HG03457 (cell line): ENCODE results near the gene FADS1.

Experiments used
- ATAC-seq: cut with Tn5 transposase; IDR thresholded peaks from one replicate; pipeline ENCODE4 v1.9.1; 2021; ENCODE audit warnings: moderate number of reproducible peaks; ENCODE audit not compliant: unreplicated experiment

FADS1 gene

GRCh38 chr11:61762798-61763197 lies 54.0 kb downstream of the FADS1 start:
- no peak for ATAC-seq

- ATAC-seq = no peak
Measured at GRCh38 chr11:61762223-61762615, 54.6 kb downstream of the FADS1 start.

DNA sequence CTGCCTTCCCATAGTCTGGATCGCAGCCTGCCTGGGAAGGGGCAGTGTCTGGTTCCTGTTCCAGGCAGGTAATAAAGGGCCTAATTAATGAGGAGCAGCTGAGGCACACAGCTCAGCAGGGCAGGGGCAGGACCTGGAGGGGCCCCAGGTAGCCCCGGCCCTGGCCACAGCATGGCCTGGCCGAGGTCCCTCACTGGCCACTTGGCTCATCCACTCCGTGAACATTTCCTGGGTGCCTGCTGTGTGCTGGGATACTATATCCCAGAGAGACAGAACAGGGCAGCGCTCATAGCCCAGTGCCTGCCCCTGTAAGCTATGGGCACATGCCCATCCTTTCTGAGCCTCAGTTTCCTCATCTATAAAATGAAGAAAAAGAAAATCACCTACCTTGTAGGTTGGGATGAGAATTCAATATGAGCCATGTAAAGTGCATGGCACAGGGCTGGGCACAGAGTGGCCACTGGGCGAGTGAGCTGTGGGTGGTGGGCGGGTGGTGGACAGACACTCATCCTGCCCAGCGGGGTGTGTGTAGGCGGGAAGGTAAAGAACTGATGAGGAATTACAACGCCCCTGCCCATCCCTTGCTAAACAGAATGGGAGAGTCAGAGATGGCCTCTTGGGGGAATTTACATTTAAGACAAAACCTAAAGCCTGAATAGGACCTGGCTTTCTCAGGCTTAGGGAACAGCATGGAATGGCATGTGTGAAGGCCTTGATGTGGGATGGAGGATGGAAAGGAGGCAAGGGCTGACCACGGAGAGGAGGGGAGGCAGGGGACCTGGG lies 55.2 kb downstream of the FADS1 start:
- ATAC-seq = no peak

DNA sequence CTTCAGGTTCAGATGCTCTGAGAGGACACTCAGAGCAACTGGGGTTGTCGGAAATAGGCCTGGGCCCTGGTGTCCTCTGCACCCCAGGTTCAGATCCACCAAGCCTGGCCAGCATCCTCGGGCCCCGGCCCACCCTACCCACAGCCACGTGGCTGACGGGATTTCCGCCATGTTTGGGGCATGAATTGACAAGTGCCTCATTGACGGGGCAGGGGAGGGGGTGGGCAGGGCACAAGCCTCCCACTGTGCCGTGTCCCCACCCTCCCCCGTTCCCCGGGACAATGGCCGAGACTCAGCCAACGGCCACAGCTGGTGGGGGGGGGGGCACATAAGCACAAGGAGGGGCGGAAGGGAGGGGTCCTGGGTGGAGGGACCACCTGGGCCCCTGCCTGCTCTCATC lies 55.9 kb downstream of the FADS1 start:
- ATAC-seq = no peak

DNA sequence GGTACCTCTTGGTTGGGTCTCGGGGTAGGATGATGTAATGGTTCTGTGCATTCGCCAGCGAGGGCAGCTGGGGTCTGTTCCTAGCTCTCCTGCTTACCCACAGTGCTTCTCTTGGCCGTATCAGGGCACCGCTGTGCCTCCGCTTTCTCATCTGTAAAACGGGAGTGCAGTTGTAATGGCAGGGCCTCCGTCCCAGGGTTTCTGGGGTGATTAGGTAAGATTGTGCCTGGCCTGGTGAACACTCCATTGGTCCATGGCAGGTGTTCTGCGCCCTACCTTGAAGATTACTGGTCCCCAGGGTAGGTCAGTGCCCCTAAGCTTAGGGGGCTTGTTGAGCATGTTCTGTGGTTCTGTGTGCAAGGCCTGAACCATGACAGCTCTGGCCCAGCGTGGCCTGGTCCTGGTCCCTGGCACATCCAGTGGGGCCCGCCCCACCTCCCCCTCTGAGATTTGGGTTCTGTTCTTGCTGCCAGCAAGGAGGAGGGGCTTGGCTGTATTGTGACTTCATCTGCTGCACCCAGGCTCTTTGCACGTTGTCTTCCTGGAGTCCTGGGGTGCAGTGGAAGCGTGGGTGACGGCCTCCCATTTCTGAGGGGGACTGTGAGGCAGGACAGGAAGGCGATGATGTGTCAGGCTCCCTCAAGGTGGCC lies 59.5 kb downstream of the FADS1 start:
- ATAC-seq = no peak

GRCh38 chr11:61756452-61757212 lies 60.2 kb downstream of the FADS1 start:
- ATAC-seq = no peak

GRCh38 chr11:61756147-61756451 lies 60.7 kb downstream of the FADS1 start:
- no peak for ATAC-seq

DNA sequence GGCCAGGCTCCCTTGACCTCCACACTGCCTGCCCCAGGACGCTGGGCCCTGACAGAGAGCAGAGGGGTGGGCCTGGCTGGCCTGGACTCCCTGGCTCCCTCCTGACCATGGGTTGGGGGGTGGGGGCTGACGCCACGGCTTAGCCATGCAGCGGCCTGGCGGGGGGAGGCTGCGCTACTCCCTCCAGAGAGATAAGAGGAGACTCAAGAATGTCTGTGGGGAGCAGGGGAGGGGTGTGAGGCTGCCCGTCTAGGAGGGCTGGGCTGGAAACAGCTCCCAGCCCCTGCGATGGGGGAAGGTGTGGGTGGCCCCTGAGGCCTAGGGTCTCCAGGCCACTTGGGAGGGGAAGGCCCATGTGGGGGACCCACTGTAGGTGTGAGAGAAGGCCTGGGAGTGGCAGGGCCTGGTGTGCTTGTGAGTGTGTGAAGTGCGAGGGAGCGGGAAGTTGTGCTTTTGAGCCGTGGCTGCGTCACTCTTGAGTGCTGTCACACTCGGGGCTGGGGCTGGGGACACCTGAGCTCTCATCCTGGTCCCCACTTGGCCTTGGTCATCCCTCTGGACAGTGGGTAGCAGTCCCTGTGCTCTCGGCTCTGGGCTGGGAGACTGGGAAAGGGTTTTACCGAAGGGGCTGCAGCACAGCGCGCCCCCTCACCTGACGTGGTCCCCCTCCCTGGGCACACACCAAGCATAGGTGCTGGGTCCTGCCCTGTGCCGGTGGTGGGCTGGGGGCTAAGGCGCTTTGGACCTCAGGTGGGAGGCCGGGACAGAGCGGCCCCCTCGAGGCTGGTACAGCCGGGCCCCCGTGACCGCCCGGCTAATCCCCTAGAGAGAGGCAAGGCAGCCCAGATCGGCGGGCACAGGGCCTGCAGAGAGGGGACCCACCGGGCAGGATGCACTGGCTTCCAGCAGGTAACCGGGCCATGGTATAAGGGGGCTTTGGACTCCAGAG lies 62.0 kb downstream of the FADS1 start:
- no peak for ATAC-seq

DNA sequence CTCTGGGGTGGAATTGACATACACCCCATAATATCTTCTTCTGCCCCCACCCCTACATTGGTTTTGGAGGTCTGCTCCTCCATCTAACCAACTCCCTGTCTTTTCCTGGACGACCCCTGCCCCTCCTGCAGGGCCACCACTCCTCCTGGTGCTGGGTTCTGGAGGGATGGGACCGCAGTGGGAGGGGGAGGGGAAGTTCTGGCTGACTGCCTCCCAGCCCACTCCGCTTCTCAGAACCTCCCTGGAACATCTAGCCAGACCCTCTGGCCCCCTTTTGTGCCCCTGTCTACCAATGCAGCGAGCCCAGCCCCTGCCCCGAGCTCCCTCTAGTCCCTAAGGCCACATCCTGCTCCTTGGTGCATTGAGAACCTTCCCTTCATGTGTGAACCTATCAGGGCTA lies 63.1 kb downstream of the FADS1 start:
- ATAC-seq = no peak

GRCh38 chr11:61752925-61753521 lies 63.8 kb downstream of the FADS1 start:
- ATAC-seq = no peak

DNA sequence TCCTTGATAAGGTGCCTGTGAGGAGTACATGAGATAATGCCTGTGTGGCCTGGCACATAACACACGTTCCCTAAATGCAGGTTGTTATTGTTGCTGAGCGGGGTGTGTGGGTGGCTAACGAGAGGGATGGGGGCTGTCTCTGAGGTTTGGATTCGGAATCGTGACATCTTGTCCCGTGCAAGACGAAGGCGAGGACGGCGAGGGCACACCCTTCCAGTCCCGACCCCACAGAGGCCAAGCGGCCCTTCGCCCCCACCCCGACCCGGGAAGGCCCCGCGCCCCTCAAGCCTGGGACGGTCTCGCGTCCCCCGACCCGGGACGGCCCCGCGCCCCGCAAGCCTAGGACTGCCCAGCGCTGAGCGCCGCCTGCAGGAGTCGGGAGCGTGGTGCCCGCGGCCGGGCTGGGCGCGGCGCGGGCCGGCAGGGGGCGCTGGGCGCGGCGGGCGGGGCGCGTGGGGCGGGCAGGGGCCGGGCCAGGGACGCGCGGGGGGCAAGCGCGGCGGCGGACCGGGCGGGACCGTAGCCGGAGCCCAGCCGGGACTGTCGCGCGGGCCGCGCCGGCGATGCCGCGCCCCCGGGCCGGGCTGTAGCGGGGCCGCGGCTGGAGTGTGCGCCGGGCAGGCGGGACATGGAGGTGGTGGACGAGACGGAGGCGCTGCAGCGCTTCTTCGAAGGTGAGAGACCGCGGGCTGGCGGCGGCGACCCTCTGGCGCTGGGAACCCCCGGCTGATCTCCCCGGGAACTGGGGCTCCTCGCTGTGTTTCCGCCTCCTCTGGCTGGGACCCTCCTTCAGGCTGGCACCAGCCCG lies 64.5 kb downstream of the FADS1 start, which contains the start of gene MYRF:
Gene MYRF (plus strand): TSS at position 520 of the 808 bp plus-strand sequence. CDS start 109 bp downstream, at position 629.
- ATAC-seq = no peak

GRCh38 chr11:61751384-61751783 lies 65.4 kb downstream of the FADS1 start:
- ATAC-seq = no peak

DNA sequence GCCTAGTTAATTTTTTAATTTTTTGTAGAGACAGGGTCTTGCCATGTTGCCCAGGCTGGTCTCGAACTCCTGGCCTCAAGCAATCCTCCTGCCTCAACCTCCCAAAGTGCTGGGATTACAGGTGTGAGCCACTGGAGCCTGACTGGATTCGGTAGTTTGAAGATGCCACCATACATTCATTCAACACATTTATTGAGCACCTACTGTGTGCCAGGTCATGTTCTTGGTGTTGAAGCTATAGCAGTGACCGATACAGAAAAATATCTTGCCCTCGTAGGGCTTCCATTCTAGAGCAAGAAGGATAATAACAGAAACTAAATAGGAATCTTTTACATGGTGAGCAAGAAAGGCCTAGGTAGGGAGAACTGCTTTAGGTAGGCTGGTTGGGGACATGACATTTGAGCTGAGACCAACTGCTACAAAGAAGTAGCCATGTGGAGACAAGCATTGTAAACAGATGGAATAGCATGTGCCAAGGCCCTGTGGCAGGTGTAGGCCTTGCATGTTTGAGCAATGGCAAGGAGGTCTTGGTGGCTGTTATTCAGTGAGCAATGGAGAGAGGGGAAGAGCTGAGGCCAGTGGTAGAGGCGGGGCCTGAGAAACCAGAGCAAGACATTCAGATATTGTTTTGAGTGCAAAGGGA lies 66.1 kb downstream of the FADS1 start:
- ATAC-seq = no peak
